PFSK-1 (cell line): Measurements from ENCODE around the gene TMEM116.

Experiments used
- POLR2AphosphoS5 ChIP-seq: IDR thresholded peaks from 2 replicates; pipeline ENCODE4 v1.6.1; 2012; ENCODE audit warnings: low read depth, mild to moderate bottlenecking, control low read depth, low read length, moderate library complexity
- SIN3A ChIP-seq: IDR thresholded peaks from 2 replicates; pipeline ENCODE4 v1.6.1; 2012; ENCODE audit warnings: mild to moderate bottlenecking, low read length, moderate library complexity, borderline replicate concordance; ENCODE audit not compliant: insufficient read depth
- TAF1 ChIP-seq: IDR thresholded peaks from 2 replicates; pipeline ENCODE4 v1.6.1; 2012; ENCODE audit warnings: low read length, control low read depth, borderline replicate concordance; ENCODE audit not compliant: insufficient read depth
- TF ChIP-seq, protein P1 (sequence below), 2 experiments: IDR thresholded peaks; 2 replicates each; pipeline versions ENCODE4 v1.6.1 to v1.8.0; 2011 to 2012; ENCODE audit warnings: low read depth in 2 of 2, low read length in 2 of 2, control low read depth in 1 of 2, inconsistent platforms in 1 of 2, mild to moderate bottlenecking in 1 of 2, moderate library complexity in 1 of 2; ENCODE audit not compliant: insufficient read depth in 1 of 2

DNA sequence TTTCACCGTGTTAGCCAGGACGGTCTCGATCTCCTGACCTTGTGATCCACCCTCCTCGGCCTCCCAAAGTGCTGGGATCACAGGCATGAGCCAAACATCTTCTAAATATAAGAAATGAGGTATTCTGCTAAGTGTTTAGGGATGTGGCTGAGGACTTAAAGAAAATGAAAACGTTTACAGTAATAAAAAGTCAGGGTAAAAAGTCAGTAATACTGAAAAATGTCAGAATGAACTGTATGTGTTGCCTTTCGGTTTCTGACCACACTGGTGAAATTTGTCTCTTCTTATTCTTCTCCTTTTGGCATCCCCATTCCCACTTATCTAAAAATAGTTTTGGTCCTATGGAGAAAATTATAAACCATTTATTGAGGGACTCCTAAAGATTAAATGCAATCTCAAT, 20.5 kb downstream of the TMEM116 start:
- TF ChIP-seq SIN3A (no peak), POLR2AphosphoS5 (no peak), TAF1 (no peak)
- TF ChIP-seq, protein P1, sequence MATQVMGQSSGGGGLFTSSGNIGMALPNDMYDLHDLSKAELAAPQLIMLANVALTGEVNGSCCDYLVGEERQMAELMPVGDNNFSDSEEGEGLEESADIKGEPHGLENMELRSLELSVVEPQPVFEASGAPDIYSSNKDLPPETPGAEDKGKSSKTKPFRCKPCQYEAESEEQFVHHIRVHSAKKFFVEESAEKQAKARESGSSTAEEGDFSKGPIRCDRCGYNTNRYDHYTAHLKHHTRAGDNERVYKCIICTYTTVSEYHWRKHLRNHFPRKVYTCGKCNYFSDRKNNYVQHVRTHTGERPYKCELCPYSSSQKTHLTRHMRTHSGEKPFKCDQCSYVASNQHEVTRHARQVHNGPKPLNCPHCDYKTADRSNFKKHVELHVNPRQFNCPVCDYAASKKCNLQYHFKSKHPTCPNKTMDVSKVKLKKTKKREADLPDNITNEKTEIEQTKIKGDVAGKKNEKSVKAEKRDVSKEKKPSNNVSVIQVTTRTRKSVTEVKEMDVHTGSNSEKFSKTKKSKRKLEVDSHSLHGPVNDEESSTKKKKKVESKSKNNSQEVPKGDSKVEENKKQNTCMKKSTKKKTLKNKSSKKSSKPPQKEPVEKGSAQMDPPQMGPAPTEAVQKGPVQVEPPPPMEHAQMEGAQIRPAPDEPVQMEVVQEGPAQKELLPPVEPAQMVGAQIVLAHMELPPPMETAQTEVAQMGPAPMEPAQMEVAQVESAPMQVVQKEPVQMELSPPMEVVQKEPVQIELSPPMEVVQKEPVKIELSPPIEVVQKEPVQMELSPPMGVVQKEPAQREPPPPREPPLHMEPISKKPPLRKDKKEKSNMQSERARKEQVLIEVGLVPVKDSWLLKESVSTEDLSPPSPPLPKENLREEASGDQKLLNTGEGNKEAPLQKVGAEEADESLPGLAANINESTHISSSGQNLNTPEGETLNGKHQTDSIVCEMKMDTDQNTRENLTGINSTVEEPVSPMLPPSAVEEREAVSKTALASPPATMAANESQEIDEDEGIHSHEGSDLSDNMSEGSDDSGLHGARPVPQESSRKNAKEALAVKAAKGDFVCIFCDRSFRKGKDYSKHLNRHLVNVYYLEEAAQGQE (IDR thresholded peaks at IDR 0.05; ENCODE audit: insufficient read depth in 1 of 2, low read depth in 2 of 2, low read length in 2 of 2), result no peak
